HEK293T (cell line): ENCODE data around the gene AMPD3.

Experiments
- ARNT ChIP-seq: fragments of 450-650 bp; IDR thresholded peaks from 2 replicates; pipeline ENCODE4 v1.6.1; 2017; ENCODE audit warnings: mild to moderate bottlenecking
- FOXK2 ChIP-seq: fragments of 450-650 bp; IDR thresholded peaks from 2 replicates; pipeline ENCODE4 v1.6.1; 2016; ENCODE audit warnings: mild to moderate bottlenecking
- FOXM1 ChIP-seq: fragments of 450-650 bp; IDR thresholded peaks from 2 replicates; pipeline ENCODE4 v1.6.1; 2017; ENCODE audit warnings: mild to moderate bottlenecking, borderline replicate concordance
- HDGF ChIP-seq: fragments of 450-650 bp; IDR thresholded peaks from 2 replicates; pipeline ENCODE4 v1.6.1; 2017; ENCODE audit warnings: antibody characterized with exemption, borderline replicate concordance
- L3MBTL2 ChIP-seq: fragments of 450-650 bp; conservative IDR thresholded peaks from 2 replicates; pipeline ENCODE4 v1.6.1; 2016; ENCODE audit warnings: mild to moderate bottlenecking
- LEF1 ChIP-seq: fragments of 450-650 bp; IDR thresholded peaks from 2 replicates; pipeline ENCODE4 v1.6.1; 2017; ENCODE audit warnings: mild to moderate bottlenecking, borderline replicate concordance
- NFRKB ChIP-seq: fragments of 450-650 bp; IDR thresholded peaks from 2 replicates; pipeline ENCODE4 v1.6.1; 2016; ENCODE audit warnings: mild to moderate bottlenecking, moderate library complexity
- SP1 ChIP-seq: fragments of 450-650 bp; IDR thresholded peaks from 2 replicates; pipeline ENCODE4 v1.6.1; 2017

DNA sequence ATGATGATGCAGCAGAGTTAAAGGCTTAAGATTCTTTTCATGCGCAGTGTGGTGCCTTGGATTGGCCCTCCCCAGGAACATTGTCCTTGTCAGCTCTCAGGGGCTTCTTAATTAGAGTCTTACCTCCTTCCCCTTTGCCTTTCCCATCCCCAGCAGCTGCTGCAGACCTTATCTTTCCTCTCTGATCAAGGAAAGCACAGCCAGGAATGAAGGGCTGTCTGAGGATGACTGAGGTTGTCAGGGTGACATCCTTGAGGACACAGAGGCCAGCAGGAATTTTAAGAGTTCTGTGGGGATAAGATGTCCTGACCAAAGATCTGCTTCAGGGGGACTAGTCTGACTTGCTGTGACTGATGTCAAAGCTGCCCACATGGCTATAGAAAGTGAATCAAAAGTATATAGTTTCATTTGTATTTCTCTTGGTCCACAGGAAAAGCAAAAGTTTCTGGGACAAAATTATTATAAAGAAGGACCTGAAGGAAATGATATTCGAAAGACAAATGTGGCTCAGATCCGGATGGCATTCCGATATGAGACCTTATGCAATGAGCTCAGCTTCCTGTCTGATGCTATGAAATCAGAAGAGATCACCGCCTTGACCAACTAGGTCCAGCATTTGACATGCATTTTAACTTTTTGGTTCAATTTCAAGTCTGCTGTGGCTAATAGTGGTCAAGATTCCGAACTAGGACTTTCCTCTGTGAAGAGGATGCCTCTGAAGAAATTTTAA lies 50.4 kb downstream of the AMPD3 start:
- TF ChIP-seq HDGF, result no peak
- no peak for TF ChIP-seq L3MBTL2
- TF ChIP-seq SP1, result no peak
- TF ChIP-seq FOXM1, result no peak
- TF ChIP-seq LEF1, result no peak
- no peak for TF ChIP-seq ARNT
- no peak for TF ChIP-seq FOXK2
- TF ChIP-seq NFRKB, result no peak
